ENCODE measurements around the gene PDE6C. TPM values are rescaled to one million over a fixed set of nuclear protein-coding genes. Genes with fewer than 3 reads are reported as not detected.

PDE6C gene
- total and polyA plus RNA-seq, 2 of the 8 experiments (the other 6 are each of a cell fraction or from before 2014, with no cell fraction given) = not detected

DNA sequence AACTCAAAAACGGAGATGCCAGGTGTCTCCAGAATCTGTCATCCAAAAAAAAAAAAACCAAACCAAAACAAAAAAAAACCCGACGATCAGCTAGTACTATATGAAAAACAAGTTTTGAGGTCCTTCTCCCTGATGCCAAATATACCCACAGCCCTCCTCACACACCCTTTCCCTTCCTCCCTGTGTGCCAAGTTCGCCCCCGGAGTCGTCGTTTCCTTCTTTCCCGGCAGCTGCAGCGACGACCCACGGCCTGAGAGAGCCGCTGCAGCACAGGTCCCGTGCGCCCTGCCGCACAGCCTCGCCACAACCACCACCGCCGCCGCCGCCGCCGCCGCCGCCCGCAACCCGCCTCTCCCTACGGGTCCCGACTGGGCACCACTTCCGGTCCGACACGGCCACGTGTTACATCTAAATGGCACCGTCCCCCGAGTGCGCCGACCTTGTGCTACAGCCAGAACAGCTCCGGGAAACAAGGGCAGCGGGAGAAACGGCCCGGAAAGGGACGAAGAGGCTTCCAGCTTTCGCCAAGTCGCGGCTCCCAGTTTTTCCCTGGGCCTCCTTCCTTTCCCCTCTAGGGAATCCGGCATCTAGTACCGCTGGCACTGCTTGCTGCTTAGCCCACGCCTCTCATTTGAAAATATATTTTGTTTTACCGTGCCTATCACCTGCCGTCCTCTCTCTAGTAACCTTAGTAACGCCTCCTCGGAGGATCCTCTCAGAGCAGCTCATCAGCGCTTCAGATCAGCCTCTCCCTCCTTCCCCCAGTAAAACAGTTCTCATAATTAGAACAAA is 90.1 kb downstream of the PDE6C start, which contains the start of gene FRA10AC1:
FRA10AC1 (minus strand) TSS at position 383 of the 792 bp plus-strand sequence. CDS start 2,486 bp downstream, outside the sequence.
- CTCF ChIA-PET (ENCODE audit: partially characterized antibody) = interaction anchor here (0.7 to 3.1 kb wide), 12 partner anchors 10 to 438 kb away, joined by 3 to 15 read pairs (median 4); no protein-coding TSS in a partner anchor
- Histone ChIP-seq H3K27ac (ENCODE audit: low read depth, low read length) (0 out of 2 replicates have a peak within 1 kb of the TSS, but pooled peaks have one; percentile 24), H3K18ac (ENCODE audit: extremely low read depth, low read length) (peak within 1 kb of the TSS; percentile 93), H2AK5ac (ENCODE audit: low read depth, low read length) (no peak within 1 kb of the TSS), H3K23me2 (ENCODE audit: low read depth, low read length) (peaks cover 8% of the 10 kb centered on the region; the same call in 1 of the 2 replicates), H4K20me1 (replicated peaks in 1 of 2; ENCODE audit: control insufficient read depth in 1 of 2, insufficient read depth in 2 of 2, low read length in 2 of 2) (no peaks in the 10 kb centered on the region), H4K5ac (ENCODE audit: insufficient read length, low read depth, low read length) (peak within 1 kb of the TSS; percentile 55), H3K79me2 (ENCODE audit: control insufficient read depth in 1 of 2, insufficient read depth in 2 of 2, low read length in 2 of 2) (peaks cover 0 to 3% of the 10 kb centered on the region in 2 experiments; a peak in 2 of 4 replicates), H2BK5ac (ENCODE audit: low read depth, low read length) (peak within 1 kb of the TSS; percentile 66), H3K27me3 (replicated peaks in 1 of 4; ENCODE audit: control insufficient read depth in 3 of 4, extremely low read depth in 1 of 4, insufficient read depth in 3 of 4, low read length in 3 of 4) (no peaks in the 10 kb centered on the region), H3K14ac (ENCODE audit: insufficient read length) (no peak within 1 kb of the TSS), H4K91ac (replicated peaks; ENCODE audit: insufficient read length, low read length) (peak within 1 kb of the TSS; percentile 48), H2BK12ac (ENCODE audit: low read depth, low read length) (no peak within 1 kb of the TSS), H2BK20ac (ENCODE audit: low read length) (no peak within 1 kb of the TSS), H3K9ac (replicated peaks in 1 of 4; ENCODE audit: extremely low read depth in 1 of 4, low read depth in 3 of 4, low read length in 3 of 4) (peak within 1 kb of the TSS; percentile 60 to 79 (median 72)), H3K4me1 (replicated peaks in 1 of 4; ENCODE audit: control insufficient read depth in 3 of 4, insufficient read depth in 4 of 4, low read length in 3 of 4) (peaks cover 0 to 3% (median 1%) of the 10 kb centered on the region in 4 experiments; a peak in 1 of 7 replicates), H3K4me3 (ENCODE audit: extremely low read depth in 1 of 4, insufficient read depth in 2 of 4, low read depth in 3 of 4, low read length in 4 of 4) (peak within 1 kb of the TSS; percentile 76 to 85 (median 77)), H3K36me3 (ENCODE audit: control insufficient read depth in 2 of 4, insufficient read depth in 4 of 4, low read length in 3 of 4) (peaks cover 0 to 23% (median 9%) of the 10 kb centered on the region in 4 experiments; a peak in 5 of 8 replicates), H4K8ac (ENCODE audit: extremely low read depth, insufficient read depth, low read length) (peak within 1 kb of the TSS; percentile 51; the same call in 1 of the 2 replicates), H3K4me2 (ENCODE audit: insufficient read depth in 1 of 2, low read depth in 2 of 2, low read length in 2 of 2) (peak within 1 kb of the TSS; percentile 77 to 85), H2AFZ (ENCODE audit: low read length) (peak within 1 kb of the TSS; percentile 99), H3K56ac (replicated peaks; ENCODE audit: insufficient read length, low read depth, low read length) (peak within 1 kb of the TSS; percentile 66), H2BK15ac (ENCODE audit: low read length) (no peak within 1 kb of the TSS), H3K23ac (ENCODE audit: insufficient read length) (no peak within 1 kb of the TSS), H3K9me3 (ENCODE audit: insufficient read depth in 2 of 2, low read depth in 1 of 2, low read length in 1 of 2) (no peaks in the 10 kb centered on the region), H3K79me1 (ENCODE audit: low read depth, low read length) (no peaks in the 10 kb centered on the region), H3K4ac (replicated peaks; ENCODE audit: insufficient read length, low read depth, low read length) (peak within 1 kb of the TSS; percentile 50), H2BK120ac (replicated peaks; ENCODE audit: low read depth, low read length) (no peak within 1 kb of the TSS)
- peak; percentile 65 to 97 for DNase-seq (ENCODE audit: low read depth in 1 of 2, low spot score in 2 of 2)
- 2% methylated on average over 44 of the region's 52 CpGs; no CpG with 5 or more reads in 1 of the 2 experiments for WGBS, 2 experiments (ENCODE audit: extremely low coverage in 1 of 2, insufficient coverage in 1 of 2, insufficient read length in 1 of 2, insufficient replicate concordance in 2 of 2, low coverage in 1 of 2, low lambda C conversion rate in 2 of 2, missing lambda C conversion rate in 1 of 2)
- POLR2A ChIA-PET (ENCODE audit: partially characterized antibody) = interaction anchor here (0.5 to 1.8 kb wide), 8 partner anchors 8 to 1948 kb away, joined by 3 to 6 read pairs (median 3); no protein-coding TSS in a partner anchor
- FAIRE-seq = no peak
- peak; percentile 85 for TF ChIP-seq CREB1 (IDR thresholded peaks at IDR 0.05)
- TF ChIP-seq CHD2 (IDR thresholded peaks at IDR 0.05; ENCODE audit: low read length) = peak; percentile 59; the same call in 1 of the 2 replicates
- TF ChIP-seq RBBP5 (IDR thresholded peaks at IDR 0.05; ENCODE audit: borderline replicate concordance, low read depth, low read length) = peak; percentile 96
- no peak for TF ChIP-seq CHD1 (IDR thresholded peaks at IDR 0.05; ENCODE audit: low read depth, low read length)
- no peak for TF ChIP-seq BCL11A (IDR thresholded peaks at IDR 0.05; ENCODE audit: low read depth in 2 of 2, low read length in 2 of 2)
- no peak for TF ChIP-seq CTBP2 (IDR thresholded peaks at IDR 0.05; ENCODE audit: borderline replicate concordance, insufficient read depth, insufficient read length, low read length)
- peak; percentile 74; the same call in 1 of the 2 replicates for TF ChIP-seq KDM5A (IDR thresholded peaks at IDR 0.05; ENCODE audit: low read length)
- TF ChIP-seq JUN (IDR thresholded peaks at IDR 0.05; ENCODE audit: low read depth, low read length) = 0 out of 2 replicates have a peak, but pooled peaks have one; percentile 34
- TF ChIP-seq CEBPB (IDR thresholded peaks at IDR 0.05; ENCODE audit: low read depth, low read length) = no peak
- TF ChIP-seq GTF2F1 (IDR thresholded peaks at IDR 0.05; ENCODE audit: borderline replicate concordance, low read depth, low read length) = peak; percentile 89

Data from H1 (cell line).